GM21786 (cell line): ENCODE measurements around the gene NOP9.
A peak's percentile ranks its signal among the peaks of the same experiment; 100 is the strongest.

ENCODE experiments used
- ATAC-seq: cut with Tn5 transposase; IDR thresholded peaks from one replicate; pipeline ENCODE4 v1.9.1; 2021; ENCODE audit not compliant: unreplicated experiment

Gene NOP9

DNA sequence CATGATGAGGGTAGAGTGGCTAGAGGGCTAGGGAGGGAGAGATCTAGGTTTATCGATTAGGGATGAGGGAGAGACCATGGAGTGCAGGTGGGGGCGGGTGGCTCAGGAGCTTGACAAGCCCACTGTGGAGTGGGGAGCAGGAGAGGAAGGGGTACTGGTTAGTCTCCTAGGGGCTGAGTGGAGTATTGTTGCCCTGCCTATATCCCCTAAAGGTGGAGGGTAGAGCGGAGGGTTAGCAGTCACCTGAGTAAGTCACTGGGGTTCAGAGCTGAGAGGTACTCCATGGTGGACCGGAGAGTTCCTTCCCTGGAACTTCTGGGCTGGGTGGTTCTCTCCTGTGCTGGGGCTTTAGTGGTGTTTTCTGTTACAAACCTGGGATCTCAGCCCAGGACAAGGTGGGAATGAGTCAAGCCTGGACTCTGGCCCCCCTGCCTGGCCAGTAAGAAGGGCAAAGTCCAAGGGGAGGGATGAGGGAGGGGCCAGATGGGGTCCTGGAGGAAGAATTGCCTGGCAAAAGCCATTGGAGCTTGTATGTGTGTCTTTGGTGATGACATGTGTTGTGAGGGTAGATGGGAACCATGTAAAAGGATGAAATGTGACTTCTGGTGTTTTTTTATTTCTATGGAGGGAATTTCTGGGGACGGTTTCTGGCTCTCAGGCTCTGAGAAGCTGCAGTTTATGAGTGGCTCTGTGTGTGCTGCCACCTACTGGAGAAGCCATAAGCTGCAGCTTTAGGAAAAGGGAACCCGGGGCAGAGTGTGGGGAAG lies 8.1 kb downstream of the NOP9 start, which contains the start of gene CIDEB:
TSS of gene CIDEB (minus strand) at position 403 of the 767 bp plus-strand sequence. CDS start at position 284, 119 bp downstream.
- no peak for ATAC-seq

DNA sequence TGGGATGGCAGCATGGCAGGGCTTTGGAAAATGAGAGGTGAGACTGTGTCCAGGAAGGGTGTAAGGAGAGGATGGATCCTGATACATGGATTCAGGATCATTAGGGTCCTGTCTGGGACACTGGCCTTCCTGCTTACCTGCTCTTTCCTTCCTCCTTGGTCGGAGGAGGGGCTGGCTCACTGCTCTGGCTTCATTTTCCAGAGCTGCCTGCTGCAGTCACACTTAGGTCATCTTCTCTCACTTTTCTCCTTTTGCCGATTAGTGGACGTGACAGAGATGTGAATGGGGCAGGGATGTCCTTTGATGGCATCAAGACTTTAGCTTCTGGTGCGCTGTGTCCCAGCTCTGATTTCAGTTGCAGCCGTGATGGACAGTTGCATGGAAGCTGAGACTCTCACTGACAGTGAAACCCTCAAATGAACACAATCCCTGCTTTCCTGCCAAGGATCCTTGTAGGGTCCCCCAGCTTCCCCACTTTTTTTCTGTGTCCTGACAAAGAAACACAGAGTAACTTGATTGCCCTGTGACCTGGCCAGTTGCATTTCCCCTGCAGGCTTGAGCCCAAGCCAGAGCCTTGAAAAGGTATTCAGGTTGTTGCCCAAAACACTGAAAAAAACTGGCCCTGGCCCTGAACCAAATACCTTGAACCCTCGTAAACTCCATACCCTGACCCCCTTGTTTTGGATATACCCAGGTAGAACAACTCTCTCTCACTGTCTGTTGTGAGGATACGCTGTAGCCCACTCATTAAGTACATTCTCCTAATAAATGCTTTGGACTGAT lies 8.9 kb downstream of the NOP9 start:
- no peak for ATAC-seq

DNA sequence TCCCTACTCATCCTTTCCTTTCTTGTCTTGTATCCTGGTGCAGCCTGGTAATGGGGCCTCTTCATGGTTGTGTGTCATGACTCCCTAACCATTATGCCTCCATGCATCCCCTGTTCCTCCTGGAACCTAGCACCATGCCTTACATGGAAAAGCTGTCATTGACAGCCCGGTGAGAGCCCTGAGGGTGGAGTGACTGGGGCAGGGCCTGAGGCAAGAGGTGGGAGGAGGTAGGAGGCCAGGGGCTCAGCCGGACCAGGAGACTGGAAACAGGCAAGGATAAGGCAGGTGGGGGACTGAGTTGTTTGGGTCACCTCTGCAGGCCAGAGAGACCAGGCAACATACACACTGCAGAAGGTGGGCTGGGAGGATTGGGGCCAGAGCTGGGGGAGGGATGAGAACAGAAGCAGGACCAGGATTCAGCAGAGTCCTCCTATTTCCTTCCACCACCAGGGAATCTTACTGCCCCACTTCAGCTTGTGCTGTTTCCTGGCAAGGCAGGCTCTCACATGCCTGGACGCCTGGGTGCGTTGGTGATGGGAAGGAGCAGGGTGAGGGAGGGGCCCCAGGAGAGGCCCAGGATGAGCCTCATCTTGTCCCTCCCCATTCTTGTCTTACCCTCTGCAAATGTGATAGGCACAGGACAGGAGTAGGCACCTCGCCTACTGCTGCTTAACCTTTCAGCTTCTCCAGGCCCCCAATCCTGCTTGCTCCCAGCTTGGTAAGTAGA lies 10.1 kb downstream of the NOP9 start, which contains the start of gene LTB4R2:
TSS of gene LTB4R2 (plus strand) at position 603 of the 727 bp plus-strand sequence. CDS start 525 bp downstream, outside the sequence.
- no peak for ATAC-seq

DNA sequence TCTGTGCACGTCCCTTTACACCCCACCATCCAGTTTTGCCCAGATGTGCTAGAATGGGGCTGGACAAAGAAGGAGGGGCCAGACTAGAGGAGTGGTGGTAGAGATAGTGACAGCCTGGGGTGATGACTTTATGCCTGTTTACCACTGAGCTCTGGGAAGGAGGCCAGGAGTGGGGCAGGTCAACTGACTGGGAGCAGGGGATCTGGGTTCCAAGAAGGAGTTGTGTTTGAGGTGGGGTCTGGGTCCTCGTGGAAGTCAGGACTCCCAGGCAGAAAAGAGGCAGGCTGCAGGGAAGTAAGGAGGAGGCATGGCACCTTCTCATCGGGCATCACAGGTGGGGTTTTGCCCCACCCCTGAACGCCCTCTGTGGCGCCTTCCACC lies 10.6 kb downstream of the NOP9 start:
- ATAC-seq, result no peak

DNA sequence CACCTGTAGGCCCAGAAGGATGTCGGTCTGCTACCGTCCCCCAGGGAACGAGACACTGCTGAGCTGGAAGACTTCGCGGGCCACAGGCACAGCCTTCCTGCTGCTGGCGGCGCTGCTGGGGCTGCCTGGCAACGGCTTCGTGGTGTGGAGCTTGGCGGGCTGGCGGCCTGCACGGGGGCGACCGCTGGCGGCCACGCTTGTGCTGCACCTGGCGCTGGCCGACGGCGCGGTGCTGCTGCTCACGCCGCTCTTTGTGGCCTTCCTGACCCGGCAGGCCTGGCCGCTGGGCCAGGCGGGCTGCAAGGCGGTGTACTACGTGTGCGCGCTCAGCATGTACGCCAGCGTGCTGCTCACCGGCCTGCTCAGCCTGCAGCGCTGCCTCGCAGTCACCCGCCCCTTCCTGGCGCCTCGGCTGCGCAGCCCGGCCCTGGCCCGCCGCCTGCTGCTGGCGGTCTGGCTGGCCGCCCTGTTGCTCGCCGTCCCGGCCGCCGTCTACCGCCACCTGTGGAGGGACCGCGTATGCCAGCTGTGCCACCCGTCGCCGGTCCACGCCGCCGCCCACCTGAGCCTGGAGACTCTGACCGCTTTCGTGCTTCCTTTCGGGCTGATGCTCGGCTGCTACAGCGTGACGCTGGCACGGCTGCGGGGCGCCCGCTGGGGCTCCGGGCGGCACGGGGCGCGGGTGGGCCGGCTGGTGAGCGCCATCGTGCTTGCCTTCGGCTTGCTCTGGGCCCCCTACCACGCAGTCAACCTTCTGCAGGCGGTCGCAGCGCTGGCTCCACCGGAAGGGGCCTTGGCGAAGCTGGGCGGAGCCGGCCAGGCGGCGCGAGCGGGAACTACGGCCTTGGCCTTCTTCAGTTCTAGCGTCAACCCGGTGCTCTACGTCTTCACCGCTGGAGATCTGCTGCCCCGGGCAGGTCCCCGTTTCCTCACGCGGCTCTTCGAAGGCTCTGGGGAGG lies 11.3 kb downstream of the NOP9 start, which contains the start of gene LTB4R:
TSS of gene LTB4R (plus strand) at position 857 of the 959 bp plus-strand sequence. CDS start 4,150 bp downstream, outside the sequence.
- ATAC-seq, result peak; percentile 65

DNA sequence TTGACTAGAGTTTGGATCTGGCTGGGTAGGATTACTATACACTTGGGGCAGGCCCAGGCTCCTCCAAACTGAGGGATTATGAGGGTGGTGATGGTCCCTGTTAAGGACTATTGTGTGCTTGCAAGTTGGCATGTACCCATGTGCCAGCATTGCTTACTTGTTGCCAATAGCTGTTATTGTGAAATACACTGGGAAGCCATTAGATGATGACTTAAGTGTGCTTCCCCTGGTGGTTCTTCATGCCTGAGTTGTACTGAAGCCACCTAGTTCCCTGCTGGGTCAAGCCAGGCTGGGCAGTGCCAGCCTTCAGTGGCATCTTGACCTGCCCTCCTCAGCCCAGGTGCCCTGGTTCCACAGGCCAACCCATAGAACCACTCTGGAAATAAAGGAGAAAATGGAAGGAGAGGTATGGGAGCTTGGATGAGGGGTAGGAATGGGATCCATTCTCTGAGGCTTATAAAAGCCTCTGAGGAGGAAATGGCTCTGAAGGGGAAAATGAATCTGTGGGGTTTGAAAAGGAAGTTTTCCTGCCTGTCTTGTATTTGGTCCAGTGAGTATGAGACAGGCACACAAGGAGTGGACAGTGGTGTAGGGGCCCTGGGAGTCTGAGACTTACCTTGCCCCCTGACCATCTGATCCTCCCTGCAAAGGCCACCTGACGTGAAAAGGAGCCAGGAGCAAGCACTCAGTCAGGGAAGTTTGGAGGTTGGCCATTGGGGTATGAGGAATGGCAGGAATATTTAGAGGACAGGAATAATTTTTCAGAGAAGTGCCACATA lies 12.4 kb downstream of the NOP9 start:
- ATAC-seq, result no peak

DNA sequence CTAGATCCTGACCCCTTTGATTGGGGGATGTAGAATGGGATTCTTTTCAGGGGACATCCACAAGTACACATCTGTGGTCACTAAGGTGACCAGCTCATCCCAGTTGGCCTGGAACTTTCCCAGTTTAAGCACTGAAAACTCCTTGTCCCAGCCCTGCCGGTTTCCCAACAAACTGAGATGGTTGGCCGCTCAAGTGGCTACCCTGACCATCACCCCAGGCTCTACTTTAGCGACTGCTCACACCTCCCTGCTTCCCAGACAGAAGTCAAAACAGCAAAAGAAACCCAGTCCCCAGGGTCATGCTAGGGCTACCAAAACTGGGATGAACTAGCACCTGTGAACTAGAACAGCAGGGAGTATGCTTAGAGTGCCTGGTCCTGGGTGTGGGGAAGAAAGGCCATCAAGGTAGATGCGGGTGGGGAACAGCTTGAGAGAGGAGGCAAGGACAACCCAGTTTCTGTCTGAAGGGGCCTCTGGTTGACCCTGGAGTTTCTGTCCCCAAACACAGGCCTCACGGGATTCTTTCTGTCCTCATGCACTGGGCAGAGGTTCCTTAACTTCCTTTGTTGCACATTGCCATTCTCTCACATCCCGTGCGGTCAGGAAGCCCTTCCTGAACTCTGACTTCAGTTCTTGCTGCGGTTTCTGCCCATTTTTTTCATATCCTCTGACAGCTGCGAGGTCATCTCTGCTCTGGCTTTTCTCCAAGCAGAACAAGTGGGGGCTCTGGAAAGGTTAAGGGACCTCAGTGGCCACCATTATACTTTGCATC lies 13.3 kb downstream of the NOP9 start:
- no peak for ATAC-seq

DNA sequence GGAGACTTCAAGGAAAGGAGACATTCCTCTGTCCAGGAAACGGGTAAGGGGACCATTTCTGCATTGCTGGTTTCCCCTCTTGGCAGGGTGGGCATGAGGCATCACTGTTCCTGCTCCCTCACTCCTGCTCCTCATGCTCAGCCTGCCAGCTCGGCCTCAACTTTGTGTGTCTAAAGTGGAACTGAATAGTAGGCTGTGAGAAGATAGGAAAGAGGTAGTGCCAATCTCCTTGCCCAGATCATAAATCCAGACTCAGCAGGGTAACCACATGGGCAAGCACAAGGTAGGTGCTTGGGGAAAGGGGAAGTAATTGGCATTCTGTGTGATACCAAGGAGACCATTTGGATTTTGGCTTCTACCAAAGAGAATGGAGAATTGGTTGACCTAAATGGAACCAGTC lies 14.3 kb downstream of the NOP9 start:
- ATAC-seq, result no peak

DNA sequence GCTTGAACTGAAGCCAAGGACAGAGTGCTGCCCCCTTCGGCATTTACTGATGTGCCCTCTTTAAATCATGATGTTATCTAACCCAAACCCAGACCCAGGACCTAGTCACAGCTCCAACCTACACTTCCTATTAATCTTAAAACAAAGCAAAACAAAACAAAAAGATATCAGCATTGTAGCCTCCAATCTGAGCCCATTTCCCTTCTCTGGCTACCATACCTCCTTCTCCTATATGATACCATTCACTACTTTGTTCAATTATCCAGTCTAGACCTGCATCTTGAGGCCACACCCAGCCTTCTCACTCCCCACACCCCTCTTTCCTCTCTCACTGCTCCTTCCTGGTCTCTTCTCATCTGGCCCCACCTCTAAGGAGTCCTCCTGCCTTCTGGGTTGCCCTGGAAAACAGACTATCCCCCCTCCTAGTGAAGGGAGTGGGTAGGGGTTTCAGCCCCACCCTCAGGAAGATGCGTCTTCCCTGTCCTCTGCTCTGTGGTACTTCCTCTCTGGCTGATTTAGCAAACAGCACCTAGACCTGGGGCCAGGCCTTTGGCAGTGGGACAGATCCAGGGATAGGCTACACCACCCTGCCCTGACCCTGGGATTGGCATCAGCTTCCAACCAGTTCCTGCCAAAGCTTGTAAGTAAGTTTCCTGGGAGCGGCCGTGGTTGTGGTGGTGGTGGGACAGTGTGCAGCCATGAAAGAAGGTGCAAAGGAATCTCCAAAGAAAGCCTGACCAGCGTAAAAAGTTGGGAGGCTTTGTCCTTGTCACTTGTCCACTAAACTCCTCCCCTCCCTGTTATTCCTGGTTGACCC lies 14.9 kb downstream of the NOP9 start:
- no peak for ATAC-seq

DNA sequence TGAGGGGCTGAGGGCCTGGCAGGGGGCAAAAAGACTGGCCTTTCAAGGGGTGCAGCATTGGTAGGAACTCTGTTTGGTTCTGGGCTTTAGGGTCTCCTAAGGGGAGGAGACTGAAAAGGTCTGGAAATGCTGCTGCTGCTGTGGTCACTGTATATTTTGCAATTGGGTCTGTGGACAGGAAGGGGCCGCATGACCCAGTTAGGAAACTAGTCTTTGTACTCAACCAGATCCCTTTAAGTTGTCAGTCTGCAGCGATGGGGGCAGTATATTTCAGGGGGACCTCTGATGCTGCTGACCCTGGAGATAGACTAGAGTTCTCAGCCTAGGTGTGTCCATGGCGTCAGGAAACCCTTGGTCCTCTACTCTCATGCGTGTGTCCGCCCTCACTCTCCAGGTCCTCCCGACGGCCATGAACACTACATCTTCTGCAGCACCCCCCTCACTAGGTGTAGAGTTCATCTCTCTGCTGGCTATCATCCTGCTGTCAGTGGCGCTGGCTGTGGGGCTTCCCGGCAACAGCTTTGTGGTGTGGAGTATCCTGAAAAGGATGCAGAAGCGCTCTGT lies 15.7 kb downstream of the NOP9 start:
- no peak for ATAC-seq

DNA sequence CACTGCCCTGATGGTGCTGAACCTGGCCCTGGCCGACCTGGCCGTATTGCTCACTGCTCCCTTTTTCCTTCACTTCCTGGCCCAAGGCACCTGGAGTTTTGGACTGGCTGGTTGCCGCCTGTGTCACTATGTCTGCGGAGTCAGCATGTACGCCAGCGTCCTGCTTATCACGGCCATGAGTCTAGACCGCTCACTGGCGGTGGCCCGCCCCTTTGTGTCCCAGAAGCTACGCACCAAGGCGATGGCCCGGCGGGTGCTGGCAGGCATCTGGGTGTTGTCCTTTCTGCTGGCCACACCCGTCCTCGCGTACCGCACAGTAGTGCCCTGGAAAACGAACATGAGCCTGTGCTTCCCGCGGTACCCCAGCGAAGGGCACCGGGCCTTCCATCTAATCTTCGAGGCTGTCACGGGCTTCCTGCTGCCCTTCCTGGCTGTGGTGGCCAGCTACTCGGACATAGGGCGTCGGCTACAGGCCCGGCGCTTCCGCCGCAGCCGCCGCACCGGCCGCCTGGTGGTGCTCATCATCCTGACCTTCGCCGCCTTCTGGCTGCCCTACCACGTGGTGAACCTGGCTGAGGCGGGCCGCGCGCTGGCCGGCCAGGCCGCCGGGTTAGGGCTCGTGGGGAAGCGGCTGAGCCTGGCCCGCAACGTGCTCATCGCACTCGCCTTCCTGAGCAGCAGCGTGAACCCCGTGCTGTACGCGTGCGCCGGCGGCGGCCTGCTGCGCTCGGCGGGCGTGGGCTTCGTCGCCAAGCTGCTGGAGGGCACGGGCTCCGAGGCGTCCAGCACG lies 16.4 kb downstream of the NOP9 start:
- no peak for ATAC-seq

DNA sequence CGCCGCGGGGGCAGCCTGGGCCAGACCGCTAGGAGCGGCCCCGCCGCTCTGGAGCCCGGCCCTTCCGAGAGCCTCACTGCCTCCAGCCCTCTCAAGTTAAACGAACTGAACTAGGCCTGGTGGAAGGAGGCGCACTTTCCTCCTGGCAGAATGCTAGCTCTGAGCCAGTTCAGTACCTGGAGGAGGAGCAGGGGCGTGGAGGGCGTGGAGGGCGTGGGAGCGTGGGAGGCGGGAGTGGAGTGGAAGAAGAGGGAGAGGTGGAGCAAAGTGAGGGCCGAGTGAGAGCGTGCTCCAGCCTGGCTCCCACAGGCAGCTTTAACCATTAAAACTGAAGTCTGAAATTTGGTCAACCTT lies 16.9 kb downstream of the NOP9 start:
- no peak for ATAC-seq

DNA sequence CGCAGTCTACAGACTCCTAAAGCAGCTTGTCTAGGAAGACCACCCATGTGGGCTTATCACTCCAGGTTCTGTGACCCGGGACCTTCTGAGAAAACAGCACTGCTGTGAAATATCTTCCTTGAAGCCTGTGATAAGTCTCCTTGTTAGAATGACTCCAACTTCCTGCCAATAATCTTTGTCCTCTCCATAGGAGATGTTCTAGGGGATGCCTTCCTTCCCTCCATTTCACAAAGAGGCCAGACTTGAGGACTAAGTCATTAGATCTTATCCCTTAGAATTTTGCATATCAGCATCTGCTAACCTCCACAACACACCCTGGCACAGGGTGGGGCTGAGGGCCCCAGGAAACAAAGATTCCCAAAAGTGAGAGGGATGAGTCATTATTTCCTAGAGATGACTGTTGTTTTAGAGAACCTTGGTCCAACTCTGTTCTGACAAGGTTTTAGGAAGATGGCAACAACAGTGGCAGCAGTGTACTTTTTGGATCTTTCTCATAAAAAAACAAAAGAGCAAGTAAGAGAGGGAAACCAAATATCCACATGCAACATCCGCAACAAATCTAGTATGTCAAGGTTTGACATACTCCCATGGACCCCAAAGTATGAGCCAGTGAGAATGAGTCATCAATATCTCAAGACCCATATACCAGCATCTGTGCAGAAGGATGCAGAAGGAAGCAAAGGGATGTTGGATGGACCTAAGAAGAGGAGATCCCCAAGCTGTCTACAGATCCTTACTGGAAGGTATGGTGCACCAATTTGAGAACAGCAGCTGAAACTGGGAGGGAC lies 17.7 kb downstream of the NOP9 start:
- ATAC-seq, result no peak

DNA sequence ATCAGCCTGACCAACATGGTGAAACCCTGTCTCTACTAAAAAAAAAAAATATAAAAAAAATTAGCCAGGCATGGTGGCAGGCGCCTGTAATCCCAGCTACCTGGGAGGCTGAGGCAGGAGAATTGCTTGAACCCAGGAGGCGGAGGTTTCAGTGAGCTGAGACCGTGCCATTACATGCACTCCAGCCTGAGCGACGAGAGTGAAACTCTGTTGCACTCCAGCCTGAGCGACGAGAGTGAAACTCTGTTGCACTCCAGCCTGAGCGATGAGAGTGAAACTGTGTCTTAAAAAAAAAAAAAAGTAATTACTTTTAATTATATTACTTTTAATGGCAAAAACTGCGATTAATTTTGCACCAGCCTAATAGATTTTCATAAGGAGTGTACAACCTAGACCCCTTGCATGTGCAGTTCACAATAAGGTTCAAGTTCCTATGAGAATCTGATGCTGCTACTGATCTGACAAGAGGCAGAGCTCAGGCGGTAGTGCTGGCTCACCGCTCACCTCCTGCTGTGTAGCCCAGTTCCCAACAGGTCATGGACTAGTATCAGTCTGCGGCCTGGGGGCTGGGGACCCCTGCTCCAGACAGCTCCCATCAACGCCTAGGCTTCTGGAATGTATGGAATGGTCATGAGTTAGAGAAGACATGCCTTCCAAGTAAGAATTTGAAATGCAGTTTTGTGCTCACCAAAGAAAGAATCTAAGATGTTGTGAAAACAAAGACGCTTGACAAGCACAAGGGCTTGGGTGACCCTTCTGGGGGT lies 21.7 kb downstream of the NOP9 start:
- ATAC-seq, result no peak

DNA sequence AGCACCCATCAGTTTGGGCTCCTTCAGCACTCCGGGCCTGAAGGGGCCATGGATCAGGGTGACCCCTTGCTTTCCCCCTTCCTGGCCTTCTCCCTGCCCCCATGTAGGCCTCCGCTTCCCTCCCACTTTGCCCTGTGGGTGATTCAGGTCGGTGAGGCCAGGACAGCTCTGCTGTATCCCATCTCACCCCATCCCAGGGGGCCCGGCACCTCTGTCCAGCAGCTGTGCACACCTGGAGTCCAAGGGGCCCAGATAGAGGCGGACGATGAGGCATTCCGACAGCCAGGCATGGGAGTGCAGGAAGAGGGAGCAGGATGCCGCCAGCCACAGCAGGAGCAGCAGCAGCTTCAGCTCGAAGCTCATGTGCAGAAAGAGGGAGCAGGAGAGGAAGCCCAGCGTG lies 23.0 kb downstream of the NOP9 start:
- no peak for ATAC-seq
